Epithelial cell of proximal tubule (primary cell): Measurements from ENCODE around the gene PLPPR1. TPM values are rescaled to one million over a fixed set of nuclear protein-coding genes. Genes with fewer than 3 reads are reported as not detected.

ENCODE experiments used
- DNase-seq: peaks from one replicate; pipeline ENCODE4 v3.0.0-alpha.2; 2011; ENCODE audit warnings: low read depth
- H3K4me3 ChIP-seq: 2 replicates; pipeline ENCODE4 v1.5.1; 2011; ENCODE audit warnings: low read depth, mild to moderate bottlenecking, low read length
- CTCF ChIP-seq: conservative IDR thresholded peaks from 2 replicates; pipeline ENCODE4 v1.5.1; 2012; ENCODE audit warnings: low read depth, mild to moderate bottlenecking, low read length
- total RNA-seq: library from RNA; depleted of rRNA; stranded (reverse); fragments of >200 nt; gene quantifications from 2 replicates; pipeline ENCODE4 v1.2.3, GENCODE V29; 2015

The PLPPR1 gene
- total RNA-seq, 1 donor from 2014 or later: not detected

GRCh38 chr9:101265261-101265660 lies 236.7 kb downstream of the PLPPR1 start:
- DNase-seq: no peak
- H3K4me3 ChIP-seq: no peak overlapping the region
- no peak for TF ChIP-seq CTCF

- no peak for DNase-seq
- H3K4me3 ChIP-seq: no peak overlapping the region
- no peak for TF ChIP-seq CTCF
Observed at GRCh38 chr9:101268426-101268825, 239.9 kb downstream of the PLPPR1 start.

- no peak for TF ChIP-seq CTCF
- no peak overlapping the region for H3K4me3 ChIP-seq
- no peak for DNase-seq
Observed at GRCh38 chr9:101269591-101270283, 241.2 kb downstream of the PLPPR1 start.

- DNase-seq: no peak
- TF ChIP-seq CTCF: no peak
- no peak overlapping the region for H3K4me3 ChIP-seq
Observed at GRCh38 chr9:101270302-101270701, 241.8 kb downstream of the PLPPR1 start.

GRCh38 chr9:101271102-101271501 lies 242.6 kb downstream of the PLPPR1 start:
- TF ChIP-seq CTCF: no peak
- DNase-seq: no peak
- H3K4me3 ChIP-seq: no peak overlapping the region

GRCh38 chr9:101274971-101275768 lies 246.6 kb downstream of the PLPPR1 start:
- DNase-seq: no peak
- no peak for TF ChIP-seq CTCF
- no peak overlapping the region for H3K4me3 ChIP-seq
